Measurements from ENCODE around the gene CCDC187.
"Not testable (repeated sequence)": the region's sequence is repeated elsewhere in the genome, so short reads cannot be mapped to it uniquely, and the experiment has no call there.

The CCDC187 gene

GRCh38 chr9:136266641-136267040 lies 37.3 kb downstream of the CCDC187 start:
- not testable (repeated sequence) for DNase-seq (ENCODE audit: low spot score)

DNA sequence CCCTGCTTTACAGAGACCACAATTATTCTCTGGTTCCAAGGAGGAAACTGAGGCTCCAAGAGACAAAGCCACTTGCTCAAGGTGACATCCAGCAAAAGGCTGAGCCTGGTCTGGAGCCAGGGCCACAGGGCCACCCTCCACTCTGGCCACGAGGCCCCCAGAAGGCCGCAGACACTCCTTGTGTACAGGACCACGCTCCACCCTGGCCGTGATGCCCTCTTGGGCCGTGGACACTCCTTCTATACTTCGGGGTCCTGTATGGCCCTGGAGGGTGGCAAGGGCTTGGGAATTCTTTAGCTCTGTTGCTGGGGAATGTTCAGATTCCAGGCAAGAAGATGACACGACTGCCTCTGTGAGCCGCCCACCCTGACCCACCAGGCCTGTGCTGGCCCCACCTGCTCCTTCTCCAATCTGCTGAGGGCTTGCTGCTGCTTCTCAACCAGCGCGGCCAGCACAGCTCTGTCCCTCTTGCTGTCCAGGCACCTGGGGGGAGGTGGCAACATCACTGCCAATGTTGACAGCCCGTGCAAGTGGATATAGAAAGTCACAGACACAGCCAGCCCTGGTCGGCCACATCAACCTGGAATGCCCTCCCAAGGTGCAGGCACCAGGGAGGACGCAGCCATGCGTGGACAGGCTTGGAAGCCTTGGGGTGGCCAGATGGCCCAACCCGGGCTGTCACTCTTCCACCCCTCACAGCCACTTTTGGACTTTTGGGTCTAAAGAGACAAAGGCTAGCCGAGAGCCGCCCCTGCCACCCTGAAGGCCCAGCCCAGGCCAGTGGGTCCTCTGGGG lies 38.1 kb downstream of the CCDC187 start:
- DNase-seq (ENCODE audit: low spot score): no peak

DNA sequence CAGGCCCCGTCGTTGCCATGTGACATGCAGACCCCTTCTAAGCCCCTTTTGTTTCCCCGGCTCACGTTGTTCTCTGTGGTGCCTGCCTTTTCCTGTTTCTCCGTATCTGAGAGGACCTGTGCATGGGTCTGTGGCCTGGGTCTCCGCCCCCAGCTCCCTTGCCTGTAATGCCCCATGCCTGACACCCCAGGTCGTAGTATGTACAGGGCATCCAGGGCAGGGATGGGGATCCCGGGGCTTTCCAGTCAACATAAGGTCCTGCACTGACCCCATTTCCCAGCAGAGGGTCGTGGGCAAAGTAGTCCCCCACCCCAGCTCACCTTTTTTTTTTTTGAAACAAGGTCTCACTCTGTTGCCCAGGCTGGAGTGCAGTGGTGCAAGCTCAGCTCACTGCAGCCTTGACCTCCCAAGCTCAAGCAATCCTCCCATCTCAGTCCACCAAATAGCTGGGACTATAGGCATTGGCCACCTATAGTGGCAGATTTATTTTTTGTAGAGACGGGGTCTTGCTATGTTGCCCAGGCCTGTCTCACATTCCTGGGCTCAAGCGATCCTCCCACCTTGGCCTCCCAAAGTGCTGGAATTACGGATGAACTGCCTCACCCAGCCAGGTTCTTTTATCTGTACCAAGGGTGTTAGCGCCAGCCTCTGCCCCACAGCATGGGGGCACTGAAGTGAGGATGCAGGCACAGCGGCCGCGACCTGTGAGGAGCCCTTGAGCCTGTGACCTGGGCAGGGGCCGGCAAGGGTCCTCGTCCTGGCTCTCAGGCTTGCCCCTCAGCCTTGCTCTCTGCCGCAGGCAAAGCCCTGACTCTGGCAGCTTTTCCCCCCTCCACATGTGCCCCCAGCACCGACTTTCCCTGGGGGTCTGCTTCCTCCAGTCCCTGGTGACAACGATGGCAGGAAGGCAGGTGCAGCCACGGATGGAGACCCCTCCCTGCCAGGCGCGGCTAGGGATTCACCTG lies 39.2 kb downstream of the CCDC187 start:
- DNase-seq (ENCODE audit: low spot score): no peak

DNA sequence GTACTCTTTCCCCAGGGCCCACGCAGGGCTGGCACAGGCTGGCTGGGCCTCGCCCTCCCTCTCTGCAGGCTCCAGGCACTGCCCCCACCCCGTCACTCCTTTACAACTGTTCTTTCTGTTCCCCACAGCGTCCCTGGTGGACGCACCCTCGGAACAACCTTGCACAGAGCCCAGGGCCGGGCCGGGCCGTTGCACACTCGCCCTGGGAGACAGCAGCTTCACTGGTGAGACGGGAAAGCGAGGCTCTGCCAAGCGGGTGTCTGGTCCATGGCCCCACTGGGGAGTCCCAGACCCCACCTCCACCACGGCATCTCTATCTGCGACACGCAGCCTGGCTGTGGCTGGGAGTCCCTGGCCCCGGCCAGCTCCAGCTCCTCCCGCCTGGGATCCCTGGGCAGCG lies 39.9 kb downstream of the CCDC187 start:
- no peak for DNase-seq (ENCODE audit: low spot score)

GRCh38 chr9:136262671-136263178 lies 41.2 kb downstream of the CCDC187 start:
- no peak for DNase-seq (ENCODE audit: low spot score)

DNA sequence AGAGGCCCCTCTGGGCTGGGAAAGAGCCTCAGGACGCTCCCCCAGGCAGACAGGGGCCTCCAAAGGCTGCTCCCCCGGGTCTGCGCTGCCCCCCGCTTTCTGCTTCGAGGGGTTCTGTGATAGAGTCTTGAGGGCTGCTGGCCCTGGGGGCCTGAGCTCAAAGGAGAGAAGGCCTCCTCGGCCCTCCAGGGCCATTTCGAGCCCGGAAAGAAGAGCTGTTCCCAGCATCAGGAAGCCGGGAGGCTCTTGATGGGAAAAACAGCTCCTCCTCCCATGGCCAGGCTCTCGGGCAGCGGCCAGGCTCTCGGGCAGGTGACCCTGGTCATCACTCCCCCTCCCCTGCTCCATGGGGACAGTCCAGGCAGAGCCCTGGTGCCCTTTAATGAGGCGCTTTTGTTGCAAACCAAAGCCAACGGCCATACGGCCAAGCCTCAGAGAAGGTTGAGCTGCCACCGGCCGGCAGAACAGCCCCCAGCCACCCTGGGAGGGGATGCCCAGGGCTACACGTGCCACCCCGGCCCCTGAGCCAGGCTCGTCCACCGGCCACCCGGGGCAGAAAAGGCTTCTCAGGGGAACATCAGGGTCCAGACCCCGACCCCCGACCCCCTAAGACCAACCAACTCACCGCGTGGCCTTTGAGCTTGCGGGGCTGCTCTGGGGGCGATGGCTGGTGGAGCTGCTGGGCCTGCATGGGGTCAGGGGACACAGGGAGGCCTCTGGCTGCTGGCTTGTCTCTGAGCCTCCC lies 42.0 kb downstream of the CCDC187 start:
- no peak for DNase-seq (ENCODE audit: low spot score)

GRCh38 chr9:136260936-136261472 lies 42.9 kb downstream of the CCDC187 start:
- no peak for DNase-seq (ENCODE audit: low spot score)

DNA sequence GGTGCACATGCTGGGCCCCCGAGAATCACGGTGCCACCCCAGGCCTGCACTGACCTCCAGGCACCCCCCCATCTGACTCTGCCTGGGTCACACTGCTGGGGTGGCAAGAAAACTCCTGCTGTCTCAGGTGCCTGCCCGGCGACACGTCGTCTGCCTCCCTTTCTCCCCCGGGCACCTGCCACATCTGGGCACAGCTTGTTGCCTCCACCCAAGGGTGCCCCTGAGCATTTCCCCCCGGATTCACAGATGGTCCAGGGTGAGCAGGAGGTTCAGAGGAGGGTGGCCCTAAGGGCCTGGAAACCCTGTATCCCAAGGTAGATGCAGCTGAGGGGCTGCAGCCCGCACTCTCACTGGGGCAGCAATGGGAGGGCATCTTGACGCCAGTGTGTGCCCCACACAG lies 43.4 kb downstream of the CCDC187 start:
- no peak for DNase-seq (ENCODE audit: low spot score)

DNA sequence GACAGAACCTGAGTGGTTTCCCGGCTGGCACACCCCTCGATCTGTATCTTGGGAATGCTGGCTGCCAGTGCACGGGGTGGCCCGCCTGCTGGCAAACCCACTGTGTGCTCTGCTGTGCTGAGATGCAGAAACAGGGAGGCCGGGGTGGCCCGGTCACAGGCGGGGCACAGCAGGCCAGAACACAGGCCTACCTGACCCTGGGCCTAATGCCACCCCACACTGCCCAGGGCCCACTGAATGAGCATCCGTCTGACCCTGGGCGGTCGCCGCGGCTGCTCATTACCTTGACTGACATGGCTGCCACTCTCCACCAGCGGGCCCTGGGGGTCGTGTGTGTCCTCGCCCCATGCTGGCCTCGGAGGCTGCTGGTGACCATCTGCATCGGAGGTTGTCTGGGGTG lies 44.1 kb downstream of the CCDC187 start:
- no peak for DNase-seq (ENCODE audit: low spot score)

GRCh38 chr9:136259517-136259813 lies 44.4 kb downstream of the CCDC187 start:
- no peak for DNase-seq (ENCODE audit: low spot score)

DNA sequence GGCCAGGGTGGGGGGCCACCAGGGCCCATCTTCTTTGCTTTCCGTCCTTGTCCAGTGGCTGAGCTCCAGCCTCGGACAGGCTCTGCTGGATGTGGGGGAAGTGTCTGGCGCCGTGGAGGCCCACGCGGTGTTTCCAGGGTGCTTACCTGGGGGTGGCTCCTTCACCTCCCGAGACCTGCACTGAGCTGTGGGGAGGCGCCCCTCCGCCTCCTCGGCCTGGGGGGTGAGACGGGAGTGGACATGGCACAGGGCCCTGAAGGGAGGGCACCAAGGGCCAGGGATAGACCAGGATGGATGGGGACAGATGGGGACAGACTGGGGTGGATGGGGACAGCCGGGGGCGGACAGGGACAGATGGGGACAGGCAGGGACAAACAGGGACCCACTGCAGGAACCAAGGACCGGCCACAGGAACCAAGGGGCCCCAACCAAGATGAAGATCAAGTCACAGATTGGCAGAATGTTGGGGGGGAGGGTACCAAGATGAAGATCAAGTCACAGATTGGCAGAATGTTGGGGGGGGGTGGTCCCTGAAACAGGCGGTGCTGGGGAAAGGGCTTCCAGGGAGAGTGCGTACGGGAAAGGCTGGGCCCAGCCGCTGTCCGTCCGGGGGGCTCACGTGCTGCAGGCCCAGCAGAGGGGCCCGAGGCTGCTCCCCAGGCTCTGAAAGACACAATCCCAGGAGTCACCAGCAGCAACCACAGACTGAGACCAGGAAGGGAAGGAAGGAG lies 44.9 kb downstream of the CCDC187 start:
- DNase-seq (ENCODE audit: low spot score): no peak

DNA sequence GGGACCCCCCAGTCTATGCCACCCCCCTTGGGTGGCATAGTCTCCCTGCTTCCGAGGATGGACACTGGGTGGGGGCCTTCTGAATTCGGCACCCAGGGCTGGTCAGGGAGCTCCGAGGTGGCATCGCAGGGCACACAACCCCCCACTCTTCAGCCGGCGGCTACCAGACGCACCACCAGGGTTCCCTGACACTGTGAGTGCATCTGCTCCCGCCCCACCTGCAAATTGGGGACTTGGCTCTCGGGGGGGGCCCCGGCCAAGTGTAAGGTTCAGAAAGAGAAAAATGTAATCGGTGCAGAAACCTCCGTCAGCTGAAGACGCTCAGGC lies 45.6 kb downstream of the CCDC187 start:
- no peak for DNase-seq (ENCODE audit: low spot score)

GRCh38 chr9:136257381-136258298 lies 46.3 kb downstream of the CCDC187 start:
- DNase-seq (ENCODE audit: low spot score): no peak

GRCh38 chr9:136255896-136256890 lies 47.7 kb downstream of the CCDC187 start:
- no peak for DNase-seq (ENCODE audit: low spot score)

DNA sequence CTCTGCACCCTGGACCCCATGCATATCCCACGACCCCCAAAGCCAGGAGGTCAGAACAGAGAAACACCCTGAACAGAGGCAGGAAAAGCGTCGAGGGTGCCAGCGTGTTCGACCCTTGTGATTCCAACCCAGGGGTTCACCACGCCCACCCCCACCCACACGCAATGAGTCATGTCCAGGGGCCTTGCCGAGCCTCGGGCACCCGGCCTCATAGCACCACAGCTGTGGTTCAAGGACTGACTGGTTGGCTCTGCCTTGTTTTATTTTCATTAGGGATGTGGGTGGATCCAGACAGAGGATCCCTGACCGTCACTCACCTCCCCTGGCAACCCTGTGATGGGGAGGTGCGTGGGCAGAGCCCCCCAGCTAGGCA lies 48.7 kb downstream of the CCDC187 start:
- DNase-seq (ENCODE audit: low spot score): no peak

GRCh38 chr9:136254381-136255165 lies 49.3 kb downstream of the CCDC187 start:
- DNase-seq (ENCODE audit: low spot score): no peak

- no peak for DNase-seq (ENCODE audit: low spot score)
These were observed 50.4 kb downstream of the CCDC187 start for GRCh38 chr9:136253246-136254130.
